Hematopoietic multipotent progenitor cell treated with erythropoietin and hydrocortisone succinate and interleukin-3 and kit ligand, for 15 days (in vitro differentiated cells): ENCODE data around the gene GK.
"Not testable (repeated sequence)": the region's sequence is repeated elsewhere in the genome, so short reads cannot be mapped to it uniquely, and the experiment has no call there.

Experiments used
- DNase-seq: peaks from one replicate; pipeline ENCODE4 v3.0.0-alpha.2; 2015; ENCODE audit warnings: low spot score

The GK gene

GRCh38 chrX:30653415-30654131 is at the start of gene GK:
Gene GK (plus strand): TSS chrX:30653423. CDS start chrX:30653538, 115 bp downstream.
- peak; percentile 15 for DNase-seq

- DNase-seq = no peak
Observed at GRCh38 chrX:30607155-30607554, 46.1 kb upstream of the GK start.

- no peak for DNase-seq
Observed at GRCh38 chrX:30610026-30610425, 43.2 kb upstream of the GK start.

GRCh38 chrX:30612250-30612655 is 41.0 kb upstream of the GK start:
- DNase-seq = no peak

- no peak for DNase-seq
Observed at GRCh38 chrX:30613721-30614120, 39.5 kb upstream of the GK start.

- no peak for DNase-seq
Observed at GRCh38 chrX:30615229-30615628, 38.0 kb upstream of the GK start.

GRCh38 chrX:30618160-30618765 is 35.0 kb upstream of the GK start:
- no peak for DNase-seq

GRCh38 chrX:30620125-30620524 is 33.1 kb upstream of the GK start:
- DNase-seq = no peak

GRCh38 chrX:30620980-30621618 is 32.1 kb upstream of the GK start:
- no peak for DNase-seq

- no peak for DNase-seq
Observed at GRCh38 chrX:30622361-30622760, 30.9 kb upstream of the GK start.

GRCh38 chrX:30626402-30626801 is 26.8 kb upstream of the GK start:
- no peak for DNase-seq

- no peak for DNase-seq
Observed at GRCh38 chrX:30627818-30628652, 25.2 kb upstream of the GK start.

- not testable (repeated sequence) for DNase-seq
Observed at GRCh38 chrX:30634070-30634469, 19.2 kb upstream of the GK start.

GRCh38 chrX:30635630-30636029 is 17.6 kb upstream of the GK start:
- peak; percentile 30 for DNase-seq

GRCh38 chrX:30637874-30638815 is 15.1 kb upstream of the GK start:
- no peak for DNase-seq

GRCh38 chrX:30639702-30640101 is 13.5 kb upstream of the GK start:
- not testable (repeated sequence) for DNase-seq

- no peak for DNase-seq
Observed at GRCh38 chrX:30642642-30643041, 10.6 kb upstream of the GK start.

- DNase-seq = no peak
Observed at GRCh38 chrX:30643313-30643821, 9.9 kb upstream of the GK start.

- no peak for DNase-seq
Observed at GRCh38 chrX:30649859-30650258, 3.4 kb upstream of the GK start.

GRCh38 chrX:30652527-30653414 is 452 bp upstream of the GK start:
- DNase-seq = peak; percentile 89
